Nephron progenitor cell (in vitro differentiated cells): ENCODE measurements around the gene IRS1.

Source experiments
- DNase-seq: peaks from one replicate; pipeline ENCODE4 v3.0.0; 2021
- H3K27ac Mint-ChIP-seq: 2 replicates; pipeline ENCODE4 v1.8.0; 2021; ENCODE audit warnings: mild to moderate bottlenecking, moderate library complexity, mixed read lengths
- H3K27me3 Mint-ChIP-seq: 2 replicates; pipeline ENCODE4 v1.8.0; 2021; ENCODE audit warnings: mild to moderate bottlenecking, low read depth, mixed read lengths; ENCODE audit not compliant: poor library complexity
- H3K36me3 Mint-ChIP-seq: 2 replicates; pipeline ENCODE4 v1.8.0; 2021; ENCODE audit warnings: low read depth, mixed read lengths
- H3K4me1 Mint-ChIP-seq: 2 replicates; pipeline ENCODE4 v1.8.0; 2021; ENCODE audit warnings: mixed read lengths
- H3K4me3 Mint-ChIP-seq: 2 replicates; pipeline ENCODE4 v1.8.0; 2021; ENCODE audit warnings: mild to moderate bottlenecking, moderate library complexity, mixed read lengths
- H3K9me3 Mint-ChIP-seq: 2 replicates; pipeline ENCODE4 v1.8.0; 2021; ENCODE audit warnings: mild to moderate bottlenecking, moderate library complexity, mixed read lengths
- TF ChIP-seq, protein P1 (sequence below): fragments of 200-600 bp; sonication (generic); IDR thresholded peaks from 2 replicates; pipeline ENCODE4 v1.5.0; 2021; ENCODE audit warnings: antibody characterized with exemption

Gene IRS1

DNA sequence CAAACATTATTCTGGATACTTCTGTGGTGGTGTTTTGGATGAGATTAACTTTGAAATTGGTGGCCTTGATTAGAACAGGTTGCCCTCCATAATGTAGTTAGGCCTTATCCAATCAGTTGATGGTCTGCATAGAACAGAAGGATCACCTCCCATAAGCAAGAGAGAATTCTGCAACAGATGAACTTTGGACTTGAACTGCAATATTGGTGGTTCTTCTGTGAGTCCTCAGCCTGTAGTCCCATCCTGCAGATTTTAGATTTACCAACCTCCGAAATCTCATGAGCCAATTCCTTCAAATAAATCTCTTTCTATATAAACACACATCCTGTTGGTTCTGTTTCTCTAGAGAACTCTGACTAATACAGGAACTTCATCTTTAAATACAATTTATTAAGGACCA is 81.9 kb downstream of the IRS1 start:
- DNase-seq, result no peak

DNA sequence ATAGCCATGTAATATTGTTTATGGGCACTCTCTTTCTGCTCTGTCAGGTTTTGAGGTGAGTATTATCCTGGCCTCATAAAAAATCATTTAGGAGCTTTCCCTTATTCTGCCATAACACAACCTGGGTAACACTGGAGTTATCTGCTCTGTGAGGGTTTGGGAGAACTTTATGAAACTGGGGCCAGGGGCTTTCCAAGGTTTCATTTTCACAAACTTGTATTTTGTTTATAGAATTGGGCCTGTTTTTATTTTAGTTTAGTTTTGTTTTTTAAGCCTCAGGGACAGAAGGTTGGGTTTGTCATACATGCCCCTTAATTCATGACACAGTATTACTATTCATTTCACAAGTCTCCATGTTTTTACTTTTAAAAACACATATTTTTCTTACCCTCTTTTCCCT is 83.5 kb downstream of the IRS1 start:
- TF ChIP-seq, protein P1, sequence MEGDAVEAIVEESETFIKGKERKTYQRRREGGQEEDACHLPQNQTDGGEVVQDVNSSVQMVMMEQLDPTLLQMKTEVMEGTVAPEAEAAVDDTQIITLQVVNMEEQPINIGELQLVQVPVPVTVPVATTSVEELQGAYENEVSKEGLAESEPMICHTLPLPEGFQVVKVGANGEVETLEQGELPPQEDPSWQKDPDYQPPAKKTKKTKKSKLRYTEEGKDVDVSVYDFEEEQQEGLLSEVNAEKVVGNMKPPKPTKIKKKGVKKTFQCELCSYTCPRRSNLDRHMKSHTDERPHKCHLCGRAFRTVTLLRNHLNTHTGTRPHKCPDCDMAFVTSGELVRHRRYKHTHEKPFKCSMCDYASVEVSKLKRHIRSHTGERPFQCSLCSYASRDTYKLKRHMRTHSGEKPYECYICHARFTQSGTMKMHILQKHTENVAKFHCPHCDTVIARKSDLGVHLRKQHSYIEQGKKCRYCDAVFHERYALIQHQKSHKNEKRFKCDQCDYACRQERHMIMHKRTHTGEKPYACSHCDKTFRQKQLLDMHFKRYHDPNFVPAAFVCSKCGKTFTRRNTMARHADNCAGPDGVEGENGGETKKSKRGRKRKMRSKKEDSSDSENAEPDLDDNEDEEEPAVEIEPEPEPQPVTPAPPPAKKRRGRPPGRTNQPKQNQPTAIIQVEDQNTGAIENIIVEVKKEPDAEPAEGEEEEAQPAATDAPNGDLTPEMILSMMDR, result no peak
- H3K4me3 Mint-ChIP-seq, result no peak overlapping the region
- no peak for DNase-seq
- H3K36me3 Mint-ChIP-seq, result no peaks in the 10 kb centered on the region
- peak overlapping the region; percentile 21 for H3K27ac Mint-ChIP-seq
- H3K9me3 Mint-ChIP-seq, result no peaks in the 10 kb centered on the region
- no peaks in the 10 kb centered on the region for H3K4me1 Mint-ChIP-seq
- H3K27me3 Mint-ChIP-seq, result no peaks in the 10 kb centered on the region

More for the DNA sequence above, 81.9 kb downstream of the IRS1 start:
- Mint-ChIP-seq H3K27ac (no peak overlapping the region), H3K36me3 (no peaks in the 10 kb centered on the region), H3K4me1 (no peaks in the 10 kb centered on the region), H3K9me3 (no peaks in the 10 kb centered on the region), H3K27me3 (no peaks in the 10 kb centered on the region), H3K4me3 (no peak overlapping the region)
- TF ChIP-seq, protein P1, result no peak

DNA sequence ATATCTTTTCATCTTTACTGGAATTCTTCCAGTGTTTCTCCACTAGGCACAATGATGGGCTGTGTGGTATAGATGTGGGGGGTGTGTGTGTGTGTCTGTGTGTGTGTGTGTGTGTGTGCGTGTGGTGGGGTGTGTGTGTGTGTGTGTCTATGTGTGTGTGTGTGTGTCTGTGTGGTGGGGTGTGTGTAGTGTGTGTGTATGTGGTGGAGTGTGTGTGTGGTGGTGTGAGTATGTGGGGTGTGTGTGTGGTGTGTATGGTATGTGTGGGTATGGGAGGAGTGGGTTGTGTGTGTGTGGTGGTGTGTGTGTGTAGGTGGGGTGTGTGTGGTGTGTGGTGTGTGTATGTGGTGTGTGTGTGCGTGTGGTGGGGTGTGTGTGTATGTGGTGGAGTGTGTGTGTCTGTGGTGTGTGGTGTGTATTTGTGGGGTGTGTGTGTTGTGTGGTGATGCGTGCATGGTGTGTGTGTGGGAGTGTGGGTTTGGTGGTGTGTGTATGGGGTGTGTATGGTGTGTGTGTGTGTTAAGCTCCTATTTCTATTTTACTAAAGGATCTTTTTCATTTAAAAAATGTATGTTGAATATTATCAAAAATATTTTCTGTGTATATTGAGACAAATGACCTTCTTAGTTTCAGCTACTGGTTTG is 84.2 kb downstream of the IRS1 start:
- TF ChIP-seq, protein P1, result no peak
- no peak for DNase-seq
- no peak overlapping the region for H3K4me3 Mint-ChIP-seq
- no peaks in the 10 kb centered on the region for H3K27me3 Mint-ChIP-seq
- H3K27ac Mint-ChIP-seq, result peak overlapping the region; percentile 74
- H3K4me1 Mint-ChIP-seq, result no peaks in the 10 kb centered on the region
- no peaks in the 10 kb centered on the region for H3K36me3 Mint-ChIP-seq
- no peaks in the 10 kb centered on the region for H3K9me3 Mint-ChIP-seq

DNA sequence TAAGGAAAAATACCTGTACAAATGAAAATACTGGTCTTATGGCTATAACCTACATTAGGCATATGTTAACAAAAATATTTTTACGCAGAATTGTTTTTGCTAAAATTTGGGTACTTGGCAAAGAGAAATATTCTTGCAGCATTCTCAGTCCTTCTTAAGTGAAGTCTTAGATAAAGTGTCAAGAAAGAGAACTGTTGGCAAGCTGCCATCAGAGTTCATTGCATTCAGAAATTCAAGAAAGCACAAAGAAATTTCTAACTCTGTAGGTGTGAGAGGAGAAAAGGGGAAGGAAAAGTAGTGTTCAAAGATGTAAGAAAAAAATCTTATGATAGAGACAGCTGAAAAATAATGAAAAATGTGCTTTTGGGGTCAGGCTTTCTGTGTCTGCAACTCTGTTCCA is 86.7 kb downstream of the IRS1 start:
- no peak for DNase-seq
- no peaks in the 10 kb centered on the region for H3K4me1 Mint-ChIP-seq
- no peaks in the 10 kb centered on the region for H3K9me3 Mint-ChIP-seq

DNA sequence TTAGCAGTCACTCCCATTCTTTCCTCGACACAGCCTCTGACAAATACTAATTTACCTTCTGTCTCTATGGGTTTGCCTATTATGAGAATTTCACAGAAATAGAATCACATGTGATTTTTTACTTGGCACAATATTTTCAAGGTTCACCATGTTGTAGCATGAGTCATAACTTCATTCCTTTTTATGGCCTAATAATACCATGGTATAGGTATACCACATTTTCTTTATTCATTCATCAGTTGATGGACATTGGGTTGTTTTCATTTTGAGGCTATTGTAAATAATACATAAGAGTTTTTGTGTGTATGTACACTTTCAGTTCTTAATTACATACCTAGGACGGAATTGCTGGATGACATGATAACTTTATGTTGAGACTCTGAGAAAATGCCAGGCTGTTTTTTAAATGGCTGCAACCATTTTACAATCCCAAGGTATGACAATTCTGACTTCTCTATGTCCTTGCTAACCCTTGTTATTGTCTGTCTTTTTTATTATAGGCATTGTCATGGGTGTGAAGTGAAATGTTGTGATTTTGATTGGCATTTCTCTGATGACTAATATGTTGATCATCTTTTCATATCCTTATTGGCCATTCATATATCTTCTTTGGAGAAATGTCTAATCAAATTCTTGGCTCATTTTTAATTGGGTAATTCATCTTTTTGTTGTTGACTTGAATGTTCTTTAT is 87.9 kb downstream of the IRS1 start:
- Mint-ChIP-seq H3K36me3 (no peaks in the 10 kb centered on the region), H3K27me3 (no peaks in the 10 kb centered on the region), H3K9me3 (no peaks in the 10 kb centered on the region), H3K4me3 (no peak overlapping the region), H3K27ac (no peak overlapping the region), H3K4me1 (no peaks in the 10 kb centered on the region)
- no peak for DNase-seq
- TF ChIP-seq, protein P1, result no peak

More for the DNA sequence above, 86.7 kb downstream of the IRS1 start:
- Mint-ChIP-seq H3K4me3 (no peak overlapping the region), H3K27ac (no peak overlapping the region), H3K27me3 (no peaks in the 10 kb centered on the region), H3K36me3 (no peaks in the 10 kb centered on the region)
- TF ChIP-seq, protein P1, result no peak

DNA sequence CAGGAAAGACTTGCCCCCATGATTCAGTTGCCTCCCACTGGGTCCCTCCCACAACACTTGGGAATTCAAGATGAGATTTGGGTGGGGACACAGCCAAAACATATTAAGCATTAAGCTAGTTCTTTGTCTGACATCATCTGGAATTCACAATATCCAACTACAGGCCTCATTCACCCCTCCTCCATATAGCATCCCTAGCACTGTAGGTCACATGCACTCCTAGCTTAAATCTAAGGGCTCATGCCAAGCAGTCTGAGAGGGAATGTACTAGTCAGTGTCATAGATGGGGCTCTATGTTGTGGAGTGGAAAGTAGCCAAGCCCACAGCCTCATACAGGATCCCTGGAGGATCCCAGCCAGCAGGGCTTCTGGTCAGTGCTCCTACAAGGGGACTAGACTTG is 92.1 kb downstream of the IRS1 start:
- Mint-ChIP-seq H3K4me1 (peaks cover 11% of the 10 kb centered on the region), H3K4me3 (no peak overlapping the region), H3K27ac (no peak overlapping the region), H3K27me3 (no peaks in the 10 kb centered on the region), H3K36me3 (no peaks in the 10 kb centered on the region), H3K9me3 (no peaks in the 10 kb centered on the region)
- TF ChIP-seq, protein P1, result no peak
- no peak for DNase-seq
